ENCODE data around the gene FAM111B. TPM values are rescaled to one million over a fixed set of nuclear protein-coding genes. Genes with fewer than 3 reads are reported as not detected.
A peak's percentile ranks its signal among the peaks of the same experiment; 100 is the strongest.

The FAM111B gene
- total RNA-seq, 1 experiment from 2014 or later: 10.7 TPM

GRCh38 chr11:59172345-59173079, 65.5 kb downstream of the FAM111B start (continued):
- TF ChIP-seq, protein P1, sequence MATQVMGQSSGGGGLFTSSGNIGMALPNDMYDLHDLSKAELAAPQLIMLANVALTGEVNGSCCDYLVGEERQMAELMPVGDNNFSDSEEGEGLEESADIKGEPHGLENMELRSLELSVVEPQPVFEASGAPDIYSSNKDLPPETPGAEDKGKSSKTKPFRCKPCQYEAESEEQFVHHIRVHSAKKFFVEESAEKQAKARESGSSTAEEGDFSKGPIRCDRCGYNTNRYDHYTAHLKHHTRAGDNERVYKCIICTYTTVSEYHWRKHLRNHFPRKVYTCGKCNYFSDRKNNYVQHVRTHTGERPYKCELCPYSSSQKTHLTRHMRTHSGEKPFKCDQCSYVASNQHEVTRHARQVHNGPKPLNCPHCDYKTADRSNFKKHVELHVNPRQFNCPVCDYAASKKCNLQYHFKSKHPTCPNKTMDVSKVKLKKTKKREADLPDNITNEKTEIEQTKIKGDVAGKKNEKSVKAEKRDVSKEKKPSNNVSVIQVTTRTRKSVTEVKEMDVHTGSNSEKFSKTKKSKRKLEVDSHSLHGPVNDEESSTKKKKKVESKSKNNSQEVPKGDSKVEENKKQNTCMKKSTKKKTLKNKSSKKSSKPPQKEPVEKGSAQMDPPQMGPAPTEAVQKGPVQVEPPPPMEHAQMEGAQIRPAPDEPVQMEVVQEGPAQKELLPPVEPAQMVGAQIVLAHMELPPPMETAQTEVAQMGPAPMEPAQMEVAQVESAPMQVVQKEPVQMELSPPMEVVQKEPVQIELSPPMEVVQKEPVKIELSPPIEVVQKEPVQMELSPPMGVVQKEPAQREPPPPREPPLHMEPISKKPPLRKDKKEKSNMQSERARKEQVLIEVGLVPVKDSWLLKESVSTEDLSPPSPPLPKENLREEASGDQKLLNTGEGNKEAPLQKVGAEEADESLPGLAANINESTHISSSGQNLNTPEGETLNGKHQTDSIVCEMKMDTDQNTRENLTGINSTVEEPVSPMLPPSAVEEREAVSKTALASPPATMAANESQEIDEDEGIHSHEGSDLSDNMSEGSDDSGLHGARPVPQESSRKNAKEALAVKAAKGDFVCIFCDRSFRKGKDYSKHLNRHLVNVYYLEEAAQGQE (IDR thresholded peaks at IDR 0.05; ENCODE audit: low read depth): no peak
- TF ChIP-seq ZFX (IDR thresholded peaks at IDR 0.05) (no peak), EGR1 (IDR thresholded peaks at IDR 0.05; ENCODE audit: low read depth) (no peak), EZH2 (IDR thresholded peaks at IDR 0.05) (no peak)

DNA sequence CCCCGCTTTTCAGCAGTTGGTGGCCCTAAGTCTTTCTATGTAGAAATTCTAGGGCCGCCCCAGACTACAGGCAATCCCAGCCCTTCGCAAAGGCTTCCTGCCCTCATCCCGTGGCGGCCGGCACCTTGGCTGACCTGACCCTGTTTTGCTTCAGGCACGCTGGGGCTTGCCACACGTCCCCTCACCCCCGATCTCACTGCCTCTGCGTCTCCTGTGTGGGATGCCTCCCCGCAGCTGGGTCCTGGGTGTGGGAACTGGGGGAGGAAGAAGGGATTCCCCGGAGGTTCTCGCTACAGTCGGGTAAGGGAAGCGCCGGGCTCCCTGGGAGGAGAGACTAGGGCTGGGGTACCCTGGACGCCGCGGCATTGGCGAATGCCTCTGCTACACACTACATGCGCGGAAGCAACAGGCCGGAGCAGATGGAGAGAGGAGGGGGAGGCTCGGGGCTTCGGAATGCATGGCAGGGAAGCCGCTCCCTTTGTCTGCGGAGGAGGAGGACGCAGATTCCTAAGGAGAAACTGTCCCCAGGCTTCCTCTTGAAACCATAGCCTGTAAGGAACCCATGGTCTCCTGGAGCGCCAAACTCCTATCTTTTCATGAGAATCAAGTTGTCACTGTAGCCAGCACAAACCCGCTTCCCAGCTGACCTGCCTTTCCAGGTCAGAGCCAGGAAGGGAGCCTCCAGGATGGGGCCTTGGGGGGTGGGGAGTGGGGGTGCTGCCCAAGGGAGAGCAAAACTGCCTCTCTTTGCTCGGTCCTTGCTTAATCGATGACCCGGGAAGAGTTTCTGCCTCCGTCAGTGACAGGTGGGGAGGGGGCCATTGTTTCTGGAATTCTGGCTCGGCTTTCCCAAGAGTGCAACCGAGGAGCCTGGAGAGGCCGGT, 66.3 kb downstream of the FAM111B start:
- RAD21 ChIA-PET (ENCODE audit: low non-redundant PET in 1 of 2, low total read pairs in 2 of 2, uncharacterized antibody in 2 of 2, unreplicated experiment in 2 of 2): interaction anchor here in 1 of 2 experiments (2.3 kb wide), 1 partner anchor 14 kb away, joined by 10 read pairs; no protein-coding TSS in a partner anchor
- no peak for TF ChIP-seq FOSL1 (IDR thresholded peaks at IDR 0.05; ENCODE audit: low read depth)
- no peak for TF ChIP-seq CBX3 (IDR thresholded peaks at IDR 0.05; ENCODE audit: low read depth)
- no peak for TF ChIP-seq EZH2phosphoT487 (IDR thresholded peaks at IDR 0.05; ENCODE audit: borderline replicate concordance)
- no peak for TF ChIP-seq ZNF274 (IDR thresholded peaks at IDR 0.05; ENCODE audit: low read depth, low read length)
- TF ChIP-seq JUND (IDR thresholded peaks at IDR 0.05): no peak
- no peak for TF ChIP-seq ELF1 (IDR thresholded peaks at IDR 0.05; ENCODE audit: borderline replicate concordance, low read depth)
- TF ChIP-seq, protein P2, sequence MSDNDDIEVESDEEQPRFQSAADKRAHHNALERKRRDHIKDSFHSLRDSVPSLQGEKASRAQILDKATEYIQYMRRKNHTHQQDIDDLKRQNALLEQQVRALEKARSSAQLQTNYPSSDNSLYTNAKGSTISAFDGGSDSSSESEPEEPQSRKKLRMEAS (IDR thresholded peaks at IDR 0.05): no peak
- TF ChIP-seq ZFX (IDR thresholded peaks at IDR 0.05): no peak
- TF ChIP-seq, protein P3, sequence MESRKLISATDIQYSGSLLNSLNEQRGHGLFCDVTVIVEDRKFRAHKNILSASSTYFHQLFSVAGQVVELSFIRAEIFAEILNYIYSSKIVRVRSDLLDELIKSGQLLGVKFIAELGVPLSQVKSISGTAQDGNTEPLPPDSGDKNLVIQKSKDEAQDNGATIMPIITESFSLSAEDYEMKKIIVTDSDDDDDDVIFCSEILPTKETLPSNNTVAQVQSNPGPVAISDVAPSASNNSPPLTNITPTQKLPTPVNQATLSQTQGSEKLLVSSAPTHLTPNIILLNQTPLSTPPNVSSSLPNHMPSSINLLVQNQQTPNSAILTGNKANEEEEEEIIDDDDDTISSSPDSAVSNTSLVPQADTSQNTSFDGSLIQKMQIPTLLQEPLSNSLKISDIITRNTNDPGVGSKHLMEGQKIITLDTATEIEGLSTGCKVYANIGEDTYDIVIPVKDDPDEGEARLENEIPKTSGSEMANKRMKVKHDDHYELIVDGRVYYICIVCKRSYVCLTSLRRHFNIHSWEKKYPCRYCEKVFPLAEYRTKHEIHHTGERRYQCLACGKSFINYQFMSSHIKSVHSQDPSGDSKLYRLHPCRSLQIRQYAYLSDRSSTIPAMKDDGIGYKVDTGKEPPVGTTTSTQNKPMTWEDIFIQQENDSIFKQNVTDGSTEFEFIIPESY (IDR thresholded peaks at IDR 0.05; ENCODE audit: extremely low read depth, insufficient replicate concordance, low read length): no peak
- TF ChIP-seq ATF3 (IDR thresholded peaks at IDR 0.05): no peak
- no peak for TF ChIP-seq EGR1 (IDR thresholded peaks at IDR 0.05; ENCODE audit: low read depth)
- no peak for TF ChIP-seq TCF7L2 (IDR thresholded peaks at IDR 0.05; ENCODE audit: borderline replicate concordance, extremely low read depth, insufficient read depth, insufficient read length)
- no peak for TF ChIP-seq POLR2A (IDR thresholded peaks at IDR 0.05; ENCODE audit: borderline replicate concordance, extremely low read depth, insufficient read depth, insufficient read length)
- TF ChIP-seq POLR2AphosphoS5 (IDR thresholded peaks at IDR 0.05; ENCODE audit: low read depth, low read length): no peak

More for the DNA sequence above, 66.3 kb downstream of the FAM111B start:
- intact Hi-C loops (cut with micrococcal nuclease): no loop called here
- H3K27me3 ChIP-seq (ENCODE audit: insufficient read depth, low read length): no peaks in the 10 kb centered on the region
- no peaks in the 10 kb centered on the region for H3K36me3 ChIP-seq (ENCODE audit: control insufficient read depth in 1 of 2, insufficient read depth in 2 of 2, low read length in 2 of 2)
- ChIA-PET POLR2A (no interaction called here), CTCF (interaction anchor here (2.1 to 2.7 kb wide), 3 partner anchors 8 to 13 kb away, joined by 23 to 68 read pairs (median 37); no protein-coding TSS in a partner anchor)
- ATAC-seq (no peak), DNase-seq (ENCODE audit: low read depth, low spot score) (no peak)
- H3K9ac ChIP-seq (ENCODE audit: low read length): peak overlapping the region; percentile 47; the same call in 1 of the 2 replicates
- no peaks in the 10 kb centered on the region for H4K20me1 ChIP-seq (ENCODE audit: insufficient read depth)
- H3K27ac ChIP-seq (ENCODE audit: low read depth, low read length): no peak overlapping the region
- peak overlapping the region in 1 of 2 experiments; percentile 59; a peak in 3 of 4 replicates for H3K4me3 ChIP-seq (replicated peaks in 1 of 2; ENCODE audit: low read depth in 1 of 2, low read length in 2 of 2)
- H3K4me2 ChIP-seq (ENCODE audit: low read length): peak overlapping the region; percentile 98
- no peaks in the 10 kb centered on the region for H3K9me3 ChIP-seq (ENCODE audit: control insufficient read depth in 1 of 2, insufficient read depth in 1 of 2, low read depth in 1 of 2, low read length in 2 of 2)
- H3K79me2 ChIP-seq (ENCODE audit: insufficient read depth, low read length): no peaks in the 10 kb centered on the region
- BruUV-seq (replicated peaks): no TSS peak
- peaks cover 14 to 39% of the 10 kb centered on the region in 2 experiments; a peak in 3 of 4 replicates for H3K4me1 ChIP-seq (ENCODE audit: control insufficient read depth in 1 of 2, insufficient read depth in 2 of 2, low read length in 2 of 2)
- H2AFZ ChIP-seq (ENCODE audit: low read depth, low read length, poor library complexity, severe bottlenecking): no peak overlapping the region
- H3K9me2 ChIP-seq (ENCODE audit: insufficient read depth): no peaks in the 10 kb centered on the region

Data from HCT116 (cell line).